DND-41 (cell line): Measurements from ENCODE around the gene INKA2.

Experiments
- ATAC-seq: fragments of 200-7000 bp; cut with Tn5 transposase; 3 replicates; pipeline ENCODE4 v1.9.1; 2021; ENCODE audit warnings: low read depth; ENCODE audit not compliant: insufficient read depth
- DNase-seq: peaks from one replicate; pipeline ENCODE4 v3.0.0-alpha.2; 2020
- H2AFZ ChIP-seq: 2 replicates; pipeline ENCODE4 v1.6.0; 2012; ENCODE audit warnings: low read depth, low read length
- H3K27ac ChIP-seq: 2 replicates; pipeline ENCODE4 v1.5.1; 2012; ENCODE audit warnings: low read length, inconsistent platforms
- H3K27me3 ChIP-seq: fragments of 200-600 bp; sonication (generic); 2 replicates; pipeline ENCODE4 v1.6.0; 2012; ENCODE audit warnings: low read length, mild to moderate bottlenecking, inconsistent platforms; ENCODE audit not compliant: insufficient read depth, poor library complexity
- H3K36me3 ChIP-seq: 2 replicates; pipeline ENCODE4 v1.5.1; 2012; ENCODE audit warnings: low read length, inconsistent platforms; ENCODE audit not compliant: insufficient read depth
- H3K4me1 ChIP-seq: 2 replicates; pipeline ENCODE4 v1.5.1; 2012; ENCODE audit warnings: mild to moderate bottlenecking, low read length; ENCODE audit not compliant: insufficient read depth
- H3K4me2 ChIP-seq: 2 replicates; pipeline ENCODE4 v1.6.0; 2012; ENCODE audit warnings: mild to moderate bottlenecking, moderate library complexity, low read length, inconsistent platforms; ENCODE audit not compliant: insufficient read depth
- H3K4me3 ChIP-seq, 2 experiments: fragments of 200-600 bp in 1 of 2; shearing (Covaris generic) in 1 of 2; 2 replicates each; pipeline ENCODE4 v1.5.1; 2012 to 2016; ENCODE audit warnings: inconsistent platforms in 2 of 2, low read length in 2 of 2, mild to moderate bottlenecking in 2 of 2, low read depth in 1 of 2, moderate library complexity in 1 of 2
- H3K79me2 ChIP-seq: 2 replicates; pipeline ENCODE4 v1.6.0; 2012; ENCODE audit warnings: low read length, inconsistent platforms; ENCODE audit not compliant: insufficient read depth
- H3K9ac ChIP-seq: 2 replicates; pipeline ENCODE4 v1.6.0; 2012; ENCODE audit warnings: low read depth, mild to moderate bottlenecking, inconsistent platforms, low read length, moderate library complexity
- H3K9me3 ChIP-seq: 2 replicates; pipeline ENCODE4 v1.5.1; 2012; ENCODE audit warnings: low read length, moderate library complexity, mild to moderate bottlenecking, inconsistent platforms; ENCODE audit not compliant: insufficient read depth, severe bottlenecking
- H4K20me1 ChIP-seq: 2 replicates; pipeline ENCODE4 v1.6.0; 2012; ENCODE audit warnings: low read length; ENCODE audit not compliant: insufficient read depth
- CTCF ChIP-seq: IDR thresholded peaks from 2 replicates; pipeline ENCODE4 v1.5.1; 2012; ENCODE audit warnings: borderline replicate concordance, low read length, moderate library complexity, mild to moderate bottlenecking; ENCODE audit not compliant: poor library complexity, severe bottlenecking; ENCODE audit errors: extremely low read depth
- EZH2 ChIP-seq: IDR thresholded peaks from 3 replicates; pipeline ENCODE4 v1.6.1; 2012; ENCODE audit warnings: borderline replicate concordance, low read depth, mild to moderate bottlenecking, moderate library complexity, low read length, inconsistent platforms; ENCODE audit not compliant: severe bottlenecking

Gene INKA2

GRCh38 chr1:111705841-111706240 is 33.4 kb downstream of the INKA2 start:
- peaks cover 71% of the 10 kb centered on the region for H3K36me3 ChIP-seq
- no peaks in the 10 kb centered on the region for H3K27me3 ChIP-seq
- no peak overlapping the region for H2AFZ ChIP-seq
- no peaks in the 10 kb centered on the region for H4K20me1 ChIP-seq
- H3K79me2 ChIP-seq, result no peaks in the 10 kb centered on the region
- H3K4me2 ChIP-seq, result no peak overlapping the region
- H3K27ac ChIP-seq, result no peak overlapping the region
- DNase-seq (no peak), ATAC-seq (no peak)
- H3K4me1 ChIP-seq, result no peaks in the 10 kb centered on the region
- no peak for TF ChIP-seq CTCF
- no peak for TF ChIP-seq EZH2
- no peak overlapping the region for H3K9ac ChIP-seq
- no peak overlapping the region for H3K4me3 ChIP-seq
- no peaks in the 10 kb centered on the region for H3K9me3 ChIP-seq

GRCh38 chr1:111704776-111705175 is 34.4 kb downstream of the INKA2 start:
- no peak overlapping the region for H3K27ac ChIP-seq
- H3K9ac ChIP-seq, result no peak overlapping the region
- H2AFZ ChIP-seq, result no peak overlapping the region
- H3K79me2 ChIP-seq, result no peaks in the 10 kb centered on the region
- no peak overlapping the region for H3K4me3 ChIP-seq
- ATAC-seq (no peak), DNase-seq (no peak)
- H3K9me3 ChIP-seq, result no peaks in the 10 kb centered on the region
- no peaks in the 10 kb centered on the region for H3K4me1 ChIP-seq
- H3K27me3 ChIP-seq, result no peaks in the 10 kb centered on the region
- no peak for TF ChIP-seq CTCF
- TF ChIP-seq EZH2, result no peak
- H4K20me1 ChIP-seq, result no peaks in the 10 kb centered on the region
- H3K4me2 ChIP-seq, result no peak overlapping the region
- peaks cover 77% of the 10 kb centered on the region for H3K36me3 ChIP-seq

GRCh38 chr1:111704240-111704639 is 35.0 kb downstream of the INKA2 start:
- DNase-seq, result no peak
- Histone ChIP-seq H3K27ac (no peak overlapping the region), H3K27me3 (no peaks in the 10 kb centered on the region), H3K9me3 (no peaks in the 10 kb centered on the region), H3K4me1 (no peaks in the 10 kb centered on the region), H3K79me2 (no peaks in the 10 kb centered on the region), H4K20me1 (no peaks in the 10 kb centered on the region), H3K9ac (no peak overlapping the region), H3K4me2 (no peak overlapping the region), H3K4me3 (no peak overlapping the region), H2AFZ (no peak overlapping the region), H3K36me3 (peaks cover 77% of the 10 kb centered on the region)
- ATAC-seq, result no peak
- TF ChIP-seq EZH2 (no peak), CTCF (no peak)

- peaks cover 71% of the 10 kb centered on the region for H3K36me3 ChIP-seq
- no peak overlapping the region for H2AFZ ChIP-seq
- no peaks in the 10 kb centered on the region for H3K27me3 ChIP-seq
- TF ChIP-seq EZH2, result no peak
- no peak for TF ChIP-seq CTCF
- H3K27ac ChIP-seq, result no peak overlapping the region
- no peaks in the 10 kb centered on the region for H4K20me1 ChIP-seq
- H3K79me2 ChIP-seq, result no peaks in the 10 kb centered on the region
- no peaks in the 10 kb centered on the region for H3K9me3 ChIP-seq
- ATAC-seq (no peak), DNase-seq (no peak)
- H3K4me2 ChIP-seq, result no peak overlapping the region
- H3K4me1 ChIP-seq, result no peaks in the 10 kb centered on the region
- no peak overlapping the region for H3K9ac ChIP-seq
- no peak overlapping the region for H3K4me3 ChIP-seq
Observed at GRCh38 chr1:111702504-111703050, 36.6 kb downstream of the INKA2 start.
